ENCODE results near the gene PRPF39.
A peak's percentile ranks its signal among the peaks of the same experiment; 100 is the strongest.
"Not testable (repeated sequence)": the region's sequence is repeated elsewhere in the genome, so short reads cannot be mapped to it uniquely, and the experiment has no call there.

PRPF39 gene

DNA sequence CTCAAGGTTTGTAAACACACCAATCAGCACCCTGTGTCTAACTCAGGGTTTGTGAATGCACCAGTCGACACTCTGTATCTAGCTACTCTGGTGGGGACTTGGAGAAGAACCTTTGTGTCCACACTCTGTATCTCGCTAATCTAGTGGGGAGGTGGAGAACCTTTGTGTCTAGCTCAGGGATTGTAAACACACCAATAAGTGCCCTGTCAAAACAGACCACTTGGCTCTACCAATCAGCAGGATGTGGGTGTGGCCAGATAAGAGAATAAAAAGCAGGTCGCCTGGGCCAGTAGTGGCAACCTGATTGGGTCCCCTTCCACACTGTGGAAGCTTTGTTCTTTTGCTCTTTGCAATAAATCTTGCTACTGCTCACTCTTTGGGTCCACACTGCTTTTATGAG is 2.8 kb upstream of the PRPF39 start:
- not testable (repeated sequence) for DNase-seq

GRCh38 chr14:45082420-45082819 is 1.5 kb upstream of the PRPF39 start:
- no peak for DNase-seq

GRCh38 chr14:45083617-45083975 is 320 bp upstream of the PRPF39 start:
- DNase-seq, result no peak

GRCh38 chr14:45084946-45085346 is 1.0 kb downstream of the PRPF39 start:
- DNase-seq, result no peak

- no peak for DNase-seq
Observed at GRCh38 chr14:45089813-45090212, 5.9 kb downstream of the PRPF39 start.

GRCh38 chr14:45091710-45092109 is 7.8 kb downstream of the PRPF39 start:
- DNase-seq, result peak; percentile 22

- no peak for DNase-seq
Observed at GRCh38 chr14:45094275-45094674, 10.4 kb downstream of the PRPF39 start.

GRCh38 chr14:45095143-45095542 is 11.2 kb downstream of the PRPF39 start:
- DNase-seq, result no peak

DNA sequence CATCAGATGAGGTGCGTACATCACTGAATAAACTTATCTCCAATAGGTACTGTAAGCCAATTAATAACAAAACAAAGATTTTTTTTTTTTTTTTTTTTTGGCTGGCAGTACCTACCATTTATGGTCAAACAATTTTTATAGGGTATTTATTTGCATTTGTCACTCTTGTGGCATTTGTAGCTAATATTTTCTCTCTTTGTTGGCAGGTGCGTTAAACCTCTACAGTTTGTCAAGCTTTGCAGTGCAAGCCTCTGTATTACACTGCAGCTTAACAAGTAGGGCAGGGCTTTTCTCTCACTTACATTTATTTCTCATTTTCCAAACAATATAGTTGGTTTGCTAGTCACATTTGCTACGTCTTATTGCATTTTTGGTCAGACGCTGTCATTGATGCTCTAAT is 12.3 kb downstream of the PRPF39 start:
- DNase-seq, result no peak

GRCh38 chr14:45103806-45104205 is 19.9 kb downstream of the PRPF39 start:
- DNase-seq, result no peak

DNA sequence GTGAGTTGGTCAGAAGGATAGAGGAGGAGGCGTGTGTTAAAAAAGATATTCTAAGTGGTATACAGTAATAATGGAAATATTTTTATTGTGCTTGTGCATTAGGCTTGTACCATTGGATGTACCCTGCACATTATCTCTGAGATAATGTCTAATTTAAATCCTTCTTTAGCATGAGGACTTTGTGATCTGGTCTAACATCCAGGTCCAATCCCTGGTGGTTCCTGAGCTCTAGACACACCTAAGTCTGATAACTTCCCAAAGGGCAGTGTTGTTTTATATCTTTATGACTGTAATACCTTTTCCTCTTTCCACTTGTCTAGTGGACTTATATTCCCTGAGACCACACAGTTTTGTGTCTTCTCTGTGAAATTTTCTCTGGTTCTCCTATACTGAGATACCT is 20.6 kb downstream of the PRPF39 start:
- DNase-seq, result no peak

- DNase-seq, result no peak
Observed at GRCh38 chr14:45112896-45113781, 29.2 kb downstream of the PRPF39 start.

- no peak for DNase-seq
Observed at GRCh38 chr14:45114327-45114726, 30.4 kb downstream of the PRPF39 start.

- no peak for DNase-seq
Observed at GRCh38 chr14:45118594-45118993, 34.7 kb downstream of the PRPF39 start.

GRCh38 chr14:45120096-45120495 is 36.2 kb downstream of the PRPF39 start:
- no peak for DNase-seq

GRCh38 chr14:45123271-45123670 is 39.4 kb downstream of the PRPF39 start:
- DNase-seq, result no peak

DNA sequence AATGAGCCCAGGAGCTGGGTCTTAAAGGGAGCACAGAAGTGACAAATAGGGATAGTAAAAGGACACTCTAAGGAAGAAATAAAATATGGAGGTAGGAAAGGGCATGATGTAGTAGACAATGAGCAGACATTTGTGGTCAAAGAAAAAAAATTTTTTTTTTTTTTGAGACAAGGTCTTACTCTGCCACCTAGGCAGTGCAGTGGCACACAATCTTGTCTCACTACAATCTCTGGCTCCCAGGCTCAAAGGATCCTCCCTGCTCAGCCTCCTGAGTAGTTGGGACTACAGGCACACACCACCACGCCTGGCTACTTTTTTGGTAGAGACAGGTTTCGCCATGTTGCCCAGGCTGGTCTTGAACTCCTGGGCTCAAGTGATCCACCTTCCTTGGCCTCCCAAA is 41.8 kb downstream of the PRPF39 start:
- no peak for DNase-seq

DNA sequence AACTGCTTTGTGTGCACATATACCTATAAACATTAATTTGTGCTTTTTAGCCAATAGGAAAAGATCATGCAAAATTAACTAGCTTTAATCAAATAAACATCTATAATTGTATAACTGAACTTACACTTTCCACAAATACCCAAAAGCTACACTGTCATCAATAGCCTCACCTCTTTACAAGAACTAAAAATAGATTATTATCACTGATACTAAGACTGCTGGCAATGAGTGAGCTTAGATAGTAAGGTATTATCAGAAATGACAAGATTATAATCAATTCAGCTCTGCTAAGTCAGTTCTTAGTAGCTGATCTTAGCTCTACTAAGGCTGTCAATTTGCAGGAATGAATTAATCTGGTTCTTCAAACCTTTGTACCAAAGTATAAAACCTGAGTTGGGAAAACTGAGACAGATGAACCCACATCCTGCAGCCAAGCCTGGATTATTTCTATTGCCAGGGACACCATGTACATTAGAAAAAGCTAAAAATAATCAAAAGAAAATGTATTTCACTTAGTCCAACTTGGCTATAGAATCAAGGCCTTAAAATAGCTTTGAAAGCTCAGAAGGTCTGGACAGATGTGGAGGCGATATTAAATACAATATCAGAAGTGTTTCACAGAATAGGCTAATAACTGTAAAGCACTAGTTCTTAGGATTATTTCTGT is 45.2 kb downstream of the PRPF39 start:
- no peak for DNase-seq

- DNase-seq, result no peak
Observed at GRCh38 chr14:45133683-45134050, 49.8 kb downstream of the PRPF39 start.

DNA sequence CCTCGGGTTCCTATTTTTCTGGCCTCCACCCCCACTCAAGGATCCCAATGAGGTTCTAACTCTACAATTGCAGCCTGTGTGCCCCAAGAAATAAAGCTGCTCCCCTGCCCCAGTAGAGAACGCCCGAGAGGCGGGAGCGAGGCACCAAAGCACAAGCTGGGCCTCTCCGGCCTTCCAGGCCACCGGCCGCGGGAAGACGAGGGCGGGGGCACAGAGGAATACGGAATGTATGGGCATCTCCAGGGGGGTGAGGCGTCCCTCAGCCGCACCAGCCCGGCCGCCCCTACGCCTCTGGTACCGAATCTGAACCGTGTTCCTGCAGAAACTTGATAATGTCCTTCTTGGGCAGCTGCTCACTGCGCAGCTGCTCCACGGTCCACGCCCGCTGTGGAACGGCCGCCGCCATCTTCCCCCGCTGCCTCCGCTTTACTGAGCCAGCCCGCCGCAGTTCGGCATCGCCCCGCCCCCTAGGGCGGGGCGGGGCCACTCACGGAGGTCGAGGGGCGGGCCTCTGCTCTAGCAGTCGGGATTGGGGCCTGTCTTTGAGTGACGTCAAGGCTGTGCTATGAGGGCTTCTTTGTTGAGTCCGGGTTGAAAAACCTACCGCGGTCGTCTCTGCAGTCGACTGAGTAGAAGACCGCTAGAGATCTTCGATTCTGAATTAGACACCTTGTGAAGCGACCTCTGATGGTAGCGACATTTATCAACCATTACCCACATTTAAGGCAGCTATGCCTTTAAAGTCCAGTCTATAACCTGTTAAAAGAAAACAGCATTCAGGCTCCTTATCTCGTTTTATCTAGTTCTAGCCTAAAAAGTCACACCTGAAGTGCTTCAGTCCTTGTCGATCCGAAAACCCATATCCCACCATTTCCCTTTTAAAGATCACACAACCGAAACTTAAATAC is 50.4 kb downstream of the PRPF39 start, which contains the start of gene FKBP3:
FKBP3 (minus strand) TSS at position 431 of the 908 bp plus-strand sequence; CDS start at position 406, 25 bp downstream.
- DNase-seq, result peak; percentile 100

GRCh38 chr14:45135156-45135555 is 51.2 kb downstream of the PRPF39 start:
- peak; percentile 14 for DNase-seq

- peak; percentile 98 for DNase-seq
Observed at GRCh38 chr14:45135659-45136395, 51.9 kb downstream of the PRPF39 start, which contains the start of gene FANCM. TSS of gene FANCM (plus strand) at chr14:45135930. CDS start at chr14:45136032, 102 bp downstream.
